Measurements from ENCODE around the gene MLLT1.

MLLT1 gene

GRCh38 chr19:6272913-6273600, 6.7 kb downstream of the MLLT1 start:
- TF ChIP-seq POLR2AphosphoS5 (IDR thresholded peaks at IDR 0.05; ENCODE audit: low read depth, low read length) (no peak), FOXP2 (optimal IDR thresholded peaks at IDR 0.05; ENCODE audit: borderline replicate concordance, extremely low read depth, extremely low read length, insufficient read depth) (no peak), SIN3A (IDR thresholded peaks at IDR 0.05; ENCODE audit: borderline replicate concordance, insufficient read depth, low read length) (no peak), REST (IDR thresholded peaks at IDR 0.05; ENCODE audit: insufficient read depth in 1 of 2, low read depth in 2 of 2, low read length in 2 of 2) (no peak), TAF1 (IDR thresholded peaks at IDR 0.05; ENCODE audit: borderline replicate concordance, insufficient read depth, low read length) (no peak)

GRCh38 chr19:6272411-6272791, 7.4 kb downstream of the MLLT1 start:
- TF ChIP-seq REST (IDR thresholded peaks at IDR 0.05; ENCODE audit: insufficient read depth in 1 of 2, low read depth in 2 of 2, low read length in 2 of 2) (peak in 1 of 2 experiments; percentile 58; a peak in 1 of 4 replicates), FOXP2 (optimal IDR thresholded peaks at IDR 0.05; ENCODE audit: borderline replicate concordance, extremely low read depth, extremely low read length, insufficient read depth) (no peak)

GRCh38 chr19:6271721-6272410, 7.9 kb downstream of the MLLT1 start:
- no peak for TF ChIP-seq FOXP2 (optimal IDR thresholded peaks at IDR 0.05; ENCODE audit: borderline replicate concordance, extremely low read depth, extremely low read length, insufficient read depth)
- no peak for TF ChIP-seq POLR2AphosphoS5 (IDR thresholded peaks at IDR 0.05; ENCODE audit: low read depth, low read length)
- no peak for TF ChIP-seq REST (IDR thresholded peaks at IDR 0.05; ENCODE audit: insufficient read depth in 1 of 2, low read depth in 2 of 2, low read length in 2 of 2)
- no peak for TF ChIP-seq TAF1 (IDR thresholded peaks at IDR 0.05; ENCODE audit: borderline replicate concordance, insufficient read depth, low read length)
- no peak for TF ChIP-seq SIN3A (IDR thresholded peaks at IDR 0.05; ENCODE audit: borderline replicate concordance, insufficient read depth, low read length)

GRCh38 chr19:6271251-6271650, 8.5 kb downstream of the MLLT1 start:
- TF ChIP-seq TAF1 (IDR thresholded peaks at IDR 0.05; ENCODE audit: borderline replicate concordance, insufficient read depth, low read length) (no peak), REST (IDR thresholded peaks at IDR 0.05; ENCODE audit: insufficient read depth in 1 of 2, low read depth in 2 of 2, low read length in 2 of 2) (no peak), SIN3A (IDR thresholded peaks at IDR 0.05; ENCODE audit: borderline replicate concordance, insufficient read depth, low read length) (no peak), FOXP2 (optimal IDR thresholded peaks at IDR 0.05; ENCODE audit: borderline replicate concordance, extremely low read depth, extremely low read length, insufficient read depth) (no peak), POLR2AphosphoS5 (IDR thresholded peaks at IDR 0.05; ENCODE audit: low read depth, low read length) (no peak)
